ENCODE measurements around the gene BSN.

Gene BSN

GRCh38 chr3:49714728-49715550 lies 160.7 kb downstream of the BSN start:
- Histone ChIP-seq H3K4me1 (peaks cover 0 to 19% (median 13%) of the 10 kb centered on the region in 4 donors), H3K27ac (no peak overlapping the region), H3K27me3 (no peaks in the 10 kb centered on the region), H3K9me3 (no peaks in the 10 kb centered on the region), H3K4me3 (no peak overlapping the region), H3K36me3 (peaks cover 10 to 63% (median 16%) of the 10 kb centered on the region in 3 donors)
- intact Hi-C loops (cut with DNase I; ENCODE audit: low total_unique reads), result no loop called here
- TF ChIP-seq CTCF (IDR thresholded peaks at IDR 0.05), result no peak
- no peak for DNase-seq

DNA sequence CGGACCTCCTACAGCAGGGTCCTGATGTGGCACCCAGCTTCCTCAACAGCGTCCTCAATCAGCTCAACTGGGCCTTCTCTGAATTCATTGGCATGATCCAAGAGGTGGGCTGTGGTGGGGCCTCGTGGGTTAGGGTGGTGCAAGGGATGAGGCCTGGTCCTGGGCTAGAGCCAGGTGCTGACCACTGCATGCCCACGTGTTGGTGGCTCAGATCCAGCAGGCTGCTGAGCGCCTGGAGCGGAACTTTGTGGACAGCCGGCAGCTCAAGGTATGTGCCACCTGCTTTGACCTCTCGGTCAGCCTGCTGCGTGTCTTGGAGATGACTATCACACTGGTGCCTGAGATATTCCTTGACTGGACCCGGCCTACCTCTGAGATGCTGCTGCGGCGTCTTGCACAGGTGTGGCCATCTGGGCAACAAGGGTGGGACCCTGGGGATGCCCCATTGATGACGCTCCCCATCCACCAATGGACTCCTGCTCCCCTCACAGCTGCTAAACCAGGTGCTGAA lies 161.4 kb downstream of the BSN start:
- H3K4me1 ChIP-seq, result peaks cover 0 to 19% (median 15%) of the 10 kb centered on the region in 4 donors
- peak in 1 of 2 donors; percentile 65 for DNase-seq
- peaks cover 10 to 63% (median 17%) of the 10 kb centered on the region in 3 donors for H3K36me3 ChIP-seq

DNA sequence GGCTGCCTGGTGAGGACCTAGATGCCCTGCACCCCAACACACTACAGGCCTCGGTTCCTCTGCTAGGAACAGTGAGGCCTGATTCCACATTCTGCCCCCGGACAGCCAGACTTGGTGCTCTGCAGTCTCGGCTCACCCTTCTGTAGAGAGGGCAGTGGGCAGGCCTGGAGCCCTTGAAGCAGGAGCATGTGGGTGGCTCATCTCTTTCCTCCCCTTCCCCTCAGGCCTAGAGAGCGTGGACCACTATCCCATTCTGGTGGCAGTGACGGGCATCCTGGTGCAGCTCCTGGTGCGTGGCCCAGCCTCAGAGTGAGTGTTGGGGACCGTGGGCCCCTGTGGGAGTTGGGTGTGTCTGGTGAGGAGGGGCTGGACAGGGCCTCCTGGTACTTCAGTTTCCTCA lies 161.9 kb downstream of the BSN start:
- DNase-seq, result peak in 1 of 2 donors; percentile 55
- Histone ChIP-seq H3K4me3 (no peak overlapping the region), H3K4me1 (peaks cover 0 to 19% (median 15%) of the 10 kb centered on the region in 4 donors), H3K9me3 (no peaks in the 10 kb centered on the region), H3K36me3 (peaks cover 10 to 63% (median 23%) of the 10 kb centered on the region in 3 donors), H3K27me3 (no peaks in the 10 kb centered on the region), H3K27ac (no peak overlapping the region)
- TF ChIP-seq CTCF (IDR thresholded peaks at IDR 0.05), result no peak
- intact Hi-C loops (cut with DNase I; ENCODE audit: low total_unique reads), result no loop called here

More for the DNA sequence above, 161.4 kb downstream of the BSN start:
- Histone ChIP-seq H3K27ac (no peak overlapping the region), H3K27me3 (no peaks in the 10 kb centered on the region), H3K4me3 (no peak overlapping the region), H3K9me3 (no peaks in the 10 kb centered on the region)
- intact Hi-C loops (cut with DNase I; ENCODE audit: low total_unique reads), result no loop called here
- no peak for TF ChIP-seq CTCF (IDR thresholded peaks at IDR 0.05)

GRCh38 chr3:49716691-49717210 lies 162.5 kb downstream of the BSN start:
- peaks cover 0 to 19% (median 15%) of the 10 kb centered on the region in 4 donors for H3K4me1 ChIP-seq
- H3K36me3 ChIP-seq, result peaks cover 10 to 63% (median 27%) of the 10 kb centered on the region in 3 donors
- no peak overlapping the region for H3K4me3 ChIP-seq
- no peak overlapping the region for H3K27ac ChIP-seq
- no peaks in the 10 kb centered on the region for H3K27me3 ChIP-seq
- intact Hi-C loops (cut with DNase I; ENCODE audit: low total_unique reads), result no loop called here
- no peaks in the 10 kb centered on the region for H3K9me3 ChIP-seq
- TF ChIP-seq CTCF (IDR thresholded peaks at IDR 0.05), result no peak
- DNase-seq, result peak in 1 of 2 donors; percentile 38

DNA sequence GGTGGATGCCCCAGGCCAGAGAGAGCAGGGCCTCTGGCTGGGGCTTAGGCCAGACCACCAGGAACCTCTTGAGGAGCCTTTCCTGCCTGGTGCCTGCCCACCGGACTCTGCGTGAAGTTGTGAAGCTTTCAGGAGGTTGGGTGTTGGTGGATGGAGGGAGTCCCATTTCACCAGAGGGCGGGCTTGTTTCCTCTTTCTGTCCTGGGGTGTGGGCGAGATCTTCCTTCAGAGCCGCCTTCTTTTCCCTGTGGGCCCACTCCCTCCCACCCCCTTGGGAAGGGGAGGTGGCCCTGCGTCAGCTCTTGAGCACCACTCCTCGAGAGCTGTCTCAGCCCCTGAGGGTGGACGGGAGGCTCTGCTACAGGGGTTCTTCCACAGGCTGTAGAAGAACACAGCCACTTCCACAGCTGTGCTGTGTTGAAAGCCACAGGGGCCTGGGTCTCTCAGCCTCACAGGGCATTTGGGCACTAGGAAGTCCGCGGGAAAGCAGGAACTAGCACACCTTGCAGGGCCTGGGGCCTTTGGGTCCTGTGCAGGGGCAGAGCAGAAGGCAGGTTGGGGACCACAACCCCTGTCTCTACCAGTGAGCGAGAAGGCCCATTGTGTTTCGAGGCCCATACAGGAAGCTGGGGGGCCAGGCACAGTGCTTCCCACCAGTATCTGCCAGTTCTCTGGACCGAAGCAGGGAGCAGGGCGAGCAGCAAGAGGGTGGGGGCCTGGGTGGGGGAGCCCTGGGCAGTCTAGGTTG lies 163.1 kb downstream of the BSN start:
- H3K27ac ChIP-seq, result no peak overlapping the region
- DNase-seq, result peak in 1 of 2 donors; percentile 62
- H3K4me1 ChIP-seq, result peaks cover 0 to 24% (median 19%) of the 10 kb centered on the region in 4 donors
- no peak overlapping the region for H3K4me3 ChIP-seq
- no peak for TF ChIP-seq CTCF (IDR thresholded peaks at IDR 0.05)
- intact Hi-C loops (cut with DNase I; ENCODE audit: low total_unique reads), result no loop called here
- peaks cover 6 to 64% (median 33%) of the 10 kb centered on the region in 3 donors for H3K36me3 ChIP-seq
- H3K27me3 ChIP-seq, result no peaks in the 10 kb centered on the region
- H3K9me3 ChIP-seq, result no peaks in the 10 kb centered on the region

Data from tibial artery (tissue), 4 donors.